Stimulated activated naive B cell treated with anti-CD40 and anti-IgM and Interleukin-4, amounts not matched to agents 10 μg/mL and 1 μg/mL and 100 μg/mL, for 72 hours (primary cell): ENCODE data around the gene NUMBL.
A peak's percentile ranks its signal among the peaks of the same experiment; 100 is the strongest.
"Not testable (repeated sequence)": the region's sequence is repeated elsewhere in the genome, so short reads cannot be mapped to it uniquely, and the experiment has no call there.

Experiments used
- ATAC-seq, 2 donors: fragments of 150-1000 bp; cut with Tn5 transposase; replicated peaks; 2 replicates each; pipeline ENCODE4 v1.10.0; 2021; ENCODE audit warnings: moderate library complexity in 1 of 2
- DNase-seq: peaks from one replicate; pipeline ENCODE4 v3.0.0; 2021
- H3K27ac Mint-ChIP-seq: one replicate; pipeline ENCODE4 v1.8.0; 2022; ENCODE audit warnings: mild to moderate bottlenecking, mixed read lengths
- H3K27me3 Mint-ChIP-seq, 2 donors: one replicate each; pipeline ENCODE4 v1.8.0; 2022; ENCODE audit warnings: mixed read lengths in 2 of 2
- H3K36me3 Mint-ChIP-seq, 2 donors: one replicate each; pipeline ENCODE4 v1.8.0; 2022; ENCODE audit warnings: mixed read lengths in 2 of 2, mild to moderate bottlenecking in 1 of 2
- H3K4me1 Mint-ChIP-seq, 2 donors: one replicate each; pipeline ENCODE4 v1.8.0; 2022; ENCODE audit warnings: mixed read lengths in 2 of 2, mild to moderate bottlenecking in 1 of 2
- H3K4me3 Mint-ChIP-seq, 2 donors: one replicate each; pipeline ENCODE4 v1.8.0; 2022; ENCODE audit warnings: mild to moderate bottlenecking in 2 of 2, mixed read lengths in 2 of 2, moderate library complexity in 1 of 2
- H3K9me3 Mint-ChIP-seq, 2 donors: one replicate each; pipeline ENCODE4 v1.8.0; 2022; ENCODE audit warnings: mixed read lengths in 2 of 2, mild to moderate bottlenecking in 1 of 2

The NUMBL gene

DNA sequence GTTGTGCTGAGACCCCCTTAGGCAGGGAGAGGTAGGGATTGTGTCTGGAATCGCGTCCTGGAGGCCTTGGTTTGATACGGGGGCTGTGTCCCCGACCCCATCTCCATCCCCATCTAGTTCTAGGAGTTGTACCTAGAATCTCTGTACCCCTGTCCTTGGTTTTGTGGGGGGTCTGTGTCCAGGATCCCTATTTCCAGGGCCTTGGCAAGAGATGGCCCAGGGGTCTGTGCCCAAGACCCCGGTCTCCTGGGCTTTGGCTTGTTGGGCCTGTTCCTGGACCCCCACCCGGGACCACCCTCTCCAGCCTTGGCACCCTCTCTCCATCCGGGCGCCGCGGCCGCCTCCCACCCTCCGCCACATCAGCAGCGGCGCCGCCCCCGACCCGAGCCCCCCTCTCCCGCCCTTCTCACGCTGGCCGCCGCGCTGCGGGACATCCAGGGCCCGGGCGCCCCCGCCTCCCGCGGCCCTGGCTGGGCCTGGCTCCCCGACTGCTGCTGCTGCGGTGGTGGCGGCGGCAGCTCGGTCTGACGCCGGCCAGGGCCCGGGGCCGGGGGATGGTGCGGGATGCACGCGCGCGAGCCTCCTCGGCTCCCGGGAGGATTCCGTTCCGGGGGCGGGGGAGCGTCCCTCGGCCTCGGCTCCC, at the start of gene NUMBL:
Gene NUMBL, minus strand, starts transcription at position 602 of the 643 bp plus-strand sequence. Its CDS starts 168 bp downstream, at position 434.
- Mint-ChIP-seq H3K27ac (peak within 1 kb of the TSS; percentile 98), H3K4me3 (peak within 1 kb of the TSS in 1 of 2 donors; percentile 94), H3K27me3 (no peaks in the 10 kb centered on the region), H3K9me3 (no peaks in the 10 kb centered on the region), H3K36me3 (peaks cover 22 to 36% of the 10 kb centered on the region in 2 donors), H3K4me1 (peaks cover 16 to 17% of the 10 kb centered on the region in 2 donors)
- DNase-seq (no peak), ATAC-seq (peak; percentile 42 to 44)

DNA sequence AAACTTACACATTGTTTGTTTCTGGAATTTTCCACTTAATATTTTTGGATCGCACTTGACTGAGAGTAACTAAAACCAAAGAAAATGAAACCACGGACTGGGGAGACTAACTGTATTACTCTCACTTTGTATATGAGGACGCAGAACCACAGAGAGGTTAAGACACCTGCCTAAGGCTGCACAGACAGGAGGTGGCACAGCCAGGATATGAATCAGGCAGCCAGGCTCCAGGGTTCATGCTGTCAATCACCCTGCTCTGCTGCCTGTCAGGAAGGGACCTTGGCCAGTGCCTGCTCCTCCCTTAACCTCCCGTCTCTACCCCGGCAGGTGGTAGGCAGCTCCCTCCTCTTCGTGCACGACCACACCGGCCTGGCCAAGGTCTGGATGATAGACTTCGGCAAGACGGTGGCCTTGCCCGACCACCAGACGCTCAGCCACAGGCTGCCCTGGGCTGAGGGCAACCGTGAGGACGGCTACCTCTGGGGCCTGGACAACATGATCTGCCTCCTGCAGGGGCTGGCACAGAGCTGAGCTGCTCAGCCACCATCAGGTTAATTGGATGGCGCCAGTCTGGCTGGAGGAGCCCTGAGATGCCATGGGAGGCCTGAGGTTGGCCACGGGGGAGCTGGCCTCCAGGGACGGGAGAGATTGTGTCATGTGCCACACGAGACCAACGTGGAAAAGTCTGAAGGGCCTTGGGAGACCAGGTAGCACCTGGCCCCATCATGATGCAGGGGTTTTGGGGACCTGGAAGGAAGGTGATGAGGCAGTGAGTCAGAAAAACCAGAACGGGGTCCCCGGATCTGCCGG, 48.8 kb upstream of the NUMBL start:
- Mint-ChIP-seq H3K36me3 (peaks cover 31 to 47% of the 10 kb centered on the region in 2 donors), H3K27me3 (no peaks in the 10 kb centered on the region), H3K4me3 (no peak overlapping the region), H3K27ac (peak overlapping the region; percentile 27), H3K4me1 (peaks cover 4 to 5% of the 10 kb centered on the region in 2 donors), H3K9me3 (no peaks in the 10 kb centered on the region)
- no peak for DNase-seq
- ATAC-seq = no peak

GRCh38 chr19:40737102-40737644, 46.7 kb upstream of the NUMBL start:
- Mint-ChIP-seq H3K36me3 (peaks cover 43 to 61% of the 10 kb centered on the region in 2 donors), H3K9me3 (no peaks in the 10 kb centered on the region), H3K27me3 (no peaks in the 10 kb centered on the region), H3K4me3 (no peak overlapping the region), H3K27ac (no peak overlapping the region), H3K4me1 (peaks cover 4 to 5% of the 10 kb centered on the region in 2 donors)
- DNase-seq (no peak), ATAC-seq (no peak)

DNA sequence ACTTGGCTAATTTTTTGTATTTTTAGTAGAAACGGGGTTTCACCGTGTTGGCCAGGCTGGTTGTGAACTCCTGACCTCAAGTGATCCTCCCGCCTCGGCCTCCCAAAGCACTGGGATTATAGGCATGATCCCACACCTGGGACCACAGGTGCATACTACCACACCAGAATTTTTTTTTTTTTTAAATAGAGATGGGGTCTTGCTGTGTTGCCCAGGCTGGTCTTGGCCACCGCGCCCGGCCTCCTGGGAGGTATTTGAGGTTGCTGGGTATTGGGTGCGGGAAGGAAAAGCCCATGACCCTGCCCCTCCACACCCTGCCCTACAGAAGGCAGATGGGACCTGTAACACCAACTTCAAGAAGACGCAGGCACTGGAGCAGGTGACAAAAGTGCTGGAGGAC, 46.2 kb upstream of the NUMBL start:
- ATAC-seq (no peak), DNase-seq (no peak)
- H3K27ac Mint-ChIP-seq = no peak overlapping the region
- H3K27me3 Mint-ChIP-seq = no peaks in the 10 kb centered on the region
- H3K9me3 Mint-ChIP-seq = no peaks in the 10 kb centered on the region
- no peak overlapping the region for H3K4me3 Mint-ChIP-seq
- H3K4me1 Mint-ChIP-seq = peaks cover 3 to 5% of the 10 kb centered on the region in 2 donors
- peaks cover 43 to 58% of the 10 kb centered on the region in 2 donors for H3K36me3 Mint-ChIP-seq

DNA sequence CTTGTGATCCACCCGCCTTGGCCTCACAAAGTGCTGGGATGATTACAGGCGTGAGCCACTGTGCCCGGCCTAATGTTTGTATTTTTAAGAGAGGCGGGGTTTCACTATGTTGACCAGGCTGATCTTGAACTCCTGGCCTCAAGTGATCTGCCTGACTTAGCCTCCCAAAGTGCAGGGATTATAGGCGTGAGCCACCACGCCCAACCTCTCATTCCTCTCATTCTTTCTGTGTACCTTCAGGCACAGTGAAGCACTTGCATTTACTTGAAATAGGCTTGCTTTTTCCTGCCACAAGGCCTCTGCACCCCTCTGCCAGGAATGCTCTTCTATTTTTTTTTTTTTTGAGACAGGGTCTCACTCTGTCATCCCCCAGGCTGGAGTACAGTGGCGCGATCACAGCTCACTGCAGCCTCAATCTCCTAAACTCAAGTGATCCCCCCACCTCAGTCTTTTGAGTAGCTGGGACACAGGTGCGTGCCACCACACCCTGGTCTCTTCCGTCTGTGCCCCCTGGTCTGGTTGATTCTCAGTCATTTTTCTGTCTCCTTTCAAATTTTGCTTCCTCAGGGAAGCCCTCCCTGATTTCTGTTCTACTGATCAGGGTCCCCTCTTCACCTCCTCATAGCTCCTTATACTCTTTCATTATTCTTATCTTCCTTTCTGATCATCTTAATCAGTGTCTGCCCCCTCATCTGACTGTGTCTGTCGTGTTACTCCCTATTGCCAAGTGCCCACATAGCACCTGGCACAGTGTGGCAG, 44.7 kb upstream of the NUMBL start:
- H3K4me1 Mint-ChIP-seq = peaks cover 3 to 5% of the 10 kb centered on the region in 2 donors
- ATAC-seq = no peak
- DNase-seq = no peak
- no peaks in the 10 kb centered on the region for H3K27me3 Mint-ChIP-seq
- H3K27ac Mint-ChIP-seq = no peak overlapping the region
- H3K4me3 Mint-ChIP-seq = no peak overlapping the region
- no peaks in the 10 kb centered on the region for H3K9me3 Mint-ChIP-seq
- peaks cover 48 to 64% of the 10 kb centered on the region in 2 donors for H3K36me3 Mint-ChIP-seq

DNA sequence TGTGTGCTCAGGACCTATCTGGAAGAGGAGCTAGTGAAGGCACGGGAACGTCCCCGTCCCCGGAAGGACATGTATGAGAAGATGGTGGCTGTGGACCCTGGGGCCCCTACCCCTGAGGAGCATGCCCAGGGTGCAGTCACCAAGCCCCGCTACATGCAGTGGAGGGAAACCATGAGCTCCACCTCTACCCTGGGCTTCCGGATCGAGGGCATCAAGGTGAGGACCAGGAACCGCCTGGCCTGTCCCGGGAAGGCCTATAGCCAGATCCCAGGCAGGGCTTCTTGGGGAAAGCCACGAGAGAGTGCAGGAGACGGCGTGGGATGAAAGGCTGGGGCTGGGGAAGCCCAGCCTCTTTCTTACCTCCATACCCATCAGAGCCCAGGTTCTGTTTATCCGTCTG, 42.7 kb upstream of the NUMBL start:
- no peak for DNase-seq
- no peak overlapping the region for H3K4me3 Mint-ChIP-seq
- H3K27me3 Mint-ChIP-seq = no peaks in the 10 kb centered on the region
- no peaks in the 10 kb centered on the region for H3K9me3 Mint-ChIP-seq
- ATAC-seq = no peak
- H3K4me1 Mint-ChIP-seq = no peaks in the 10 kb centered on the region
- H3K36me3 Mint-ChIP-seq = peaks cover 37 to 54% of the 10 kb centered on the region in 2 donors
- peak overlapping the region; percentile 33 for H3K27ac Mint-ChIP-seq

DNA sequence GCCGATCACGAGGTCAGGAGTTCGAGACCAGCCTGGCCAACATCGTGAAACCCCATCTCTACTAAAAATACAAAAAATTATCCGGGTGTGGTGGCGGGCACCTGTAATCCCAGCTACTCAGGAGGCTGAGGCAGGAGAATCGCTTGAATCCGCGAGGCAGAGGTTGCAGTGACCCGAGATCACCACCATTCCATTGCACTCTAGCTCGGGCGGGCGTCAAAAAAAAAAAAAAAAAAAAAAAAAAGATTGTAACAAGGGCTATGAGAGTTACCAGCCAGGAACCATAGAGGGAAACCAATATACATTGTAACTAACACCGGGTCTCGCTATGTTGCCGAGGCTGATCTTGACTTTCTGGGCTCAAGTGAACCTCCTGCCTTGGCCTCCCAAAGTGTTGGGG, 41.9 kb upstream of the NUMBL start:
- not testable (repeated sequence) for H3K27me3 Mint-ChIP-seq, H3K27ac Mint-ChIP-seq, ATAC-seq, H3K9me3 Mint-ChIP-seq, H3K4me3 Mint-ChIP-seq, DNase-seq, H3K4me1 Mint-ChIP-seq
- H3K36me3 Mint-ChIP-seq = peaks cover 32 to 55% of the 10 kb centered on the region in 2 donors

- H3K4me3 Mint-ChIP-seq, H3K4me1 Mint-ChIP-seq, DNase-seq, H3K27ac Mint-ChIP-seq, H3K27me3 Mint-ChIP-seq, H3K9me3 Mint-ChIP-seq, ATAC-seq: not testable (repeated sequence)
- peaks cover 36 to 51% of the 10 kb centered on the region in 2 donors for H3K36me3 Mint-ChIP-seq
Measured at GRCh38 chr19:40730065-40730464, 39.6 kb upstream of the NUMBL start.

DNA sequence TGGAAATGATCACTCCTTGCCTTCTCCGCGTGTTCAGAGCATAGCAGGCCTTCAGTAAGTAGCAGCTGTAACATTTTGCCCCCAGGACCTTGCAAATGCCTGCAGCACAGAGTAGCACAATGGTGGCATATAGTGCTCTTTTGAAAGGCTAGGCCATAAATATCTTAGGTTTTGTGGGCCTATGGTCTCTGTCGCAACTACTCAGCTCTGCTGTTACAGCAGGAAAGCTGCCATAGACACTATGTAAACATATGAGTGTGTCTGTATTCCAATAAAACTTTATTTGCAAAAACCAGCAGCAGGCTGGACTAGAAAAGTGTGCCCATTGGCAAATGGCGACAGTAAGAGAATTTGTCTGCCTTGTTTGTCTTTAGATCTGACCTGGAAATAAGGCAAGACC, 35.8 kb upstream of the NUMBL start:
- H3K27ac Mint-ChIP-seq = no peak overlapping the region
- H3K27me3 Mint-ChIP-seq = no peaks in the 10 kb centered on the region
- peaks cover 9 to 28% of the 10 kb centered on the region in 2 donors for H3K4me1 Mint-ChIP-seq
- H3K9me3 Mint-ChIP-seq = no peaks in the 10 kb centered on the region
- DNase-seq (no peak), ATAC-seq (no peak)
- H3K36me3 Mint-ChIP-seq = peaks cover 33 to 46% of the 10 kb centered on the region in 2 donors
- no peak overlapping the region for H3K4me3 Mint-ChIP-seq

DNA sequence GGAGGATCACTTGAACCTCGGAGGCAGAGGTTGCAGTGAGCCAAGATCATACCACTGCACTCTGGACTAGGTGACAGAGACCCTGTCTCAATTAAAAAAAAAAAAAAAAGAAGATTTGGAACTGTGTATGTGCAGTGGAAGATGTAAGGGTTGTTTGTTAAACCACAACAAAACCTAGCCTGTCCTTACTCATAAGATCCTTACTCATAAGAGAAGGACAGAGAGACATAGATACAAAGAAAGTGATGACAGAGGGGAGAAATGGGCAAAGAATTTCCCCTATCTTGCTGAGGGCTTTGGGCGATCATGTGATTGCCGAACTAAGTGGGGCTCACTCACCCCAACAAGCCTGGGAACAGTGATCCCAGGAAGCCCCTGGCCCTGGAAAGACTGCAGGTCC, 34.4 kb upstream of the NUMBL start:
- Mint-ChIP-seq H3K27me3 (no peaks in the 10 kb centered on the region), H3K9me3 (no peaks in the 10 kb centered on the region), H3K4me3 (no peak overlapping the region), H3K27ac (no peak overlapping the region), H3K4me1 (peaks cover 20 to 42% of the 10 kb centered on the region in 2 donors), H3K36me3 (peaks cover 32 to 47% of the 10 kb centered on the region in 2 donors)
- ATAC-seq = no peak
- no peak for DNase-seq

- H3K4me1 Mint-ChIP-seq = peaks cover 20 to 48% of the 10 kb centered on the region in 2 donors
- DNase-seq (no peak), ATAC-seq (no peak)
- peaks cover 32 to 47% of the 10 kb centered on the region in 2 donors for H3K36me3 Mint-ChIP-seq
- no peak overlapping the region for H3K27ac Mint-ChIP-seq
- no peaks in the 10 kb centered on the region for H3K9me3 Mint-ChIP-seq
- no peak overlapping the region for H3K4me3 Mint-ChIP-seq
- no peaks in the 10 kb centered on the region for H3K27me3 Mint-ChIP-seq
Measured at GRCh38 chr19:40724315-40724714, 33.9 kb upstream of the NUMBL start.

GRCh38 chr19:40723661-40724254, 33.3 kb upstream of the NUMBL start:
- H3K9me3 Mint-ChIP-seq = no peaks in the 10 kb centered on the region
- H3K4me1 Mint-ChIP-seq = peaks cover 24 to 53% of the 10 kb centered on the region in 2 donors
- H3K27ac Mint-ChIP-seq = no peak overlapping the region
- peaks cover 32 to 45% of the 10 kb centered on the region in 2 donors for H3K36me3 Mint-ChIP-seq
- no peak for DNase-seq
- no peak for ATAC-seq
- H3K27me3 Mint-ChIP-seq = no peaks in the 10 kb centered on the region
- no peak overlapping the region for H3K4me3 Mint-ChIP-seq

DNA sequence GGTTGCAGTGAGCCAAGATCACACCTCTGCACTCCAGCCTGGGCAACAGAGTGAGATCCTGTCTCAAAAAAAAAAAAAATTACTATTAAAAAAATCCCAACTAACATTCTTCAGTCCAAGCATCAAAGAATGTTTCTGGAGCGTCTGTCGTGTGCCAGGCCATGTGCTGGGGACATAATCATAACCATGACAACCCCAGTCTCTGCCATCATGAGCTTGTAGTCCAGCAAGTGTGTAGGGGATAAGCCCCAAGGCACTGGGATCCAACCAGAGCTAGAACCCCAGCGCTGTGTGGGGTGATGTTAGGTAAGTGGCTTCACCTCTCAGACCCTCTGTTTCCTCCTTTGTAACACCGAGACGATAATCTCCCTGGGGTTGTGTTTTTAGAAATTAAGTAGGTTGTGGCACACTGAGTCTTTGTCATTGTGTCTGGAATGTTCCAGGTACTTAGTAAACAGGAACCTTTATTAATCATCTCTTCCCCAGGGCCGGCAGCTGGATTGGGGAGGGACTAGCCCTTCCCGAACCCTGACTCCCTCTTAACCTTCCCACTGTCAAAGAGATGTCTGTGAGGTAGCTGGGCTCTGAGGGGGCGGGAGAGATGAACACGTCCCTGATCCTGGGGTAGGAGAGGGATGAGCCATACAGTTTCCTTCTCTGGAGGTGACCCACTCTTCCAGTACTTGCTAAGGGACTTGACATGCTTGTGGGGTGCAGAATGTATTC, 31.6 kb upstream of the NUMBL start:
- peaks cover 32 to 42% of the 10 kb centered on the region in 2 donors for H3K36me3 Mint-ChIP-seq
- no peak for DNase-seq

More for the DNA sequence above, 31.6 kb upstream of the NUMBL start:
- H3K4me3 Mint-ChIP-seq = no peak overlapping the region
- no peak overlapping the region for H3K27ac Mint-ChIP-seq
- no peak for ATAC-seq
- no peaks in the 10 kb centered on the region for H3K27me3 Mint-ChIP-seq
- peaks cover 29 to 63% of the 10 kb centered on the region in 2 donors for H3K4me1 Mint-ChIP-seq
- H3K9me3 Mint-ChIP-seq = no peaks in the 10 kb centered on the region
